CD8-positive, alpha-beta memory T cell (primary cell): ENCODE measurements around the gene HOXD1. TPM values are rescaled to one million over a fixed set of nuclear protein-coding genes. Genes with fewer than 3 reads are reported as not detected.
A peak's percentile ranks its signal among the peaks of the same experiment; 100 is the strongest.

Experiments
- CTCF ChIA-PET: fragments of 350-600 bp; sonication (Branson Sonifier 250); formaldehyde crosslinking; loops from one replicate; lab custom pipeline; 2021; ENCODE audit warnings: antibody characterized with exemption; lab: Charles Lee
- POLR2A ChIA-PET: fragments of 350-600 bp; sonication (Branson Sonifier 250); formaldehyde crosslinking; loops from one replicate; lab custom pipeline; 2021; ENCODE audit warnings: antibody characterized with exemption; lab: Charles Lee
- DNase-seq, 5 donors: peaks; one replicate each; pipeline versions ENCODE4 v3.0.0 to v3.0.0-alpha.2; 2020 to 2022; ENCODE audit warnings: mixed read lengths in 1 of 5
- H3K27ac ChIP-seq: one replicate; pipeline ENCODE4 v1.7.0; 2013; ENCODE audit warnings: low read depth, mild to moderate bottlenecking, low read length, moderate library complexity
- H3K27me3 ChIP-seq: 2 replicates; pipeline ENCODE4 v1.7.0; 2013; ENCODE audit warnings: low read length, mild to moderate bottlenecking; ENCODE audit not compliant: insufficient read depth, poor library complexity, severe bottlenecking
- H3K36me3 ChIP-seq: 2 replicates; pipeline ENCODE4 v1.7.0; 2013; ENCODE audit warnings: mild to moderate bottlenecking, low read length, moderate library complexity; ENCODE audit not compliant: insufficient read depth
- H3K4me1 ChIP-seq: 2 replicates; pipeline ENCODE4 v1.7.0; 2013; ENCODE audit warnings: mild to moderate bottlenecking, low read length, moderate library complexity; ENCODE audit not compliant: insufficient read depth
- H3K4me3 ChIP-seq: 2 replicates; pipeline ENCODE4 v1.7.0; 2013; ENCODE audit warnings: mild to moderate bottlenecking, low read length
- H3K9me3 ChIP-seq: 2 replicates; pipeline ENCODE4 v1.7.0; 2013; ENCODE audit warnings: mild to moderate bottlenecking, low read length
- H3K27ac Mint-ChIP-seq, 8 donors: one replicate each; pipeline ENCODE4 v1.8.0; 2020 to 2021; ENCODE audit warnings: mixed read lengths in 8 of 8, mild to moderate bottlenecking in 6 of 8, inconsistent platforms in 3 of 8, moderate library complexity in 3 of 8
- H3K27me3 Mint-ChIP-seq, 2 donors: one replicate each; pipeline ENCODE4 v1.8.0; 2020 to 2021; ENCODE audit warnings: mixed read lengths in 2 of 2, mild to moderate bottlenecking in 1 of 2, moderate library complexity in 1 of 2
- H3K36me3 Mint-ChIP-seq, 3 donors: one replicate each; pipeline ENCODE4 v1.8.0; 2020 to 2021; ENCODE audit warnings: mixed read lengths in 3 of 3, inconsistent platforms in 1 of 3, mild to moderate bottlenecking in 1 of 3
- H3K4me1 Mint-ChIP-seq, 3 donors: one replicate each; pipeline ENCODE4 v1.8.0; 2020 to 2021; ENCODE audit warnings: mixed read lengths in 3 of 3, inconsistent platforms in 1 of 3, mild to moderate bottlenecking in 1 of 3
- H3K4me3 Mint-ChIP-seq, 7 donors: one replicate each; pipeline ENCODE4 v1.8.0; 2020 to 2021; ENCODE audit warnings: mixed read lengths in 7 of 7, mild to moderate bottlenecking in 6 of 7, moderate library complexity in 4 of 7, inconsistent platforms in 2 of 7
- H3K9me3 Mint-ChIP-seq, 5 donors: one replicate each; pipeline ENCODE4 v1.8.0; 2020 to 2022; ENCODE audit warnings: mixed read lengths in 5 of 5, mild to moderate bottlenecking in 3 of 5, moderate library complexity in 2 of 5, inconsistent platforms in 1 of 5
- polyA plus RNA-seq: library from polyadenylated mRNA; unstranded; fragments of 300-500 nt; fragmentation: Illumina TruSeq; gene quantifications from one replicate; pipeline ENCODE4 v1.2.3, GENCODE V29; 2021
- total RNA-seq, 2 experiments: library from RNA; stranded (reverse); gene quantifications; one replicate each; pipeline ENCODE4 v1.2.3, GENCODE V29; 2021

Gene HOXD1
- total and polyA plus RNA-seq, 3 experiments from 2014 or later, result not detected

DNA sequence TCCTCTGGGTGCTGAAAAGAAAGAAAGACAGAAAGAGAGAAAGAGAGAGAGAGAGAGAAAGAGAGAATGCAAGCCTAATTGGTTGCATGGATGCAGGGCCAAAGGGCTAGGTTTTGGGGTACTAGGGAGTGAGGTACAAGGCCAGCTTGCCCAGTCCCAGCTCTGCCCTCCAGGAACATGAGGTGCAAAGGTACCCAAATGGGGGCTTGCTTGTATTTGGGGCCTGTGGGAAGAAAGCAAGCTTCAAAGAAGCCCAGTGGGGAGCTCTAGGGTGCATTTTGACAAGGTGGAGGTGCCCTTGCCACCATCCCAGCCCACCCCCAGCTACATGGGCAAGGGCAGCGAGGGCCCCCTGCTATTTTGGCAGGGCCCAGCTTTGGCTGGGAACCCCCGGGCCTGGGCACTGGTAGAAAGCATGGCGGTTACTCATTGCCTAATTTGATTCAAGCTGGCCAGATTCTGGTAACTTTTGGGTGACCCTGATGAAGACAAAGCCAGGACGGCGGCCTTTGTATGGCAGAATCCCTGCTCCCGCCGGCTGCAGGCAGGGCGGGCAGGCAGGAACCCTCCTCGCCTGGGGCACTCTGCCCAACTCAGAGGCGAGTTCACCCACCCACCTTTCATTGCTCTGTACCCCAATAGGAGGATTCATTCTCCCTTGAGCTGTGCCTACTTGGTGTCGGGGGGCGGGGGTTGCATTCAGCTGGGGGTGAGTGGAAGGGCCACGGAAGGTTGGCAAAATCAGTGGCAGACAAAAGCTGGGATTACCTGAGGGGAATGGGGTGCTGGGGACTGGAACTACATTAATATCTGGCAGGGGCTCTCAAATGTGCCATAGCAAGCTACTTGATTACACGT is 37.7 kb upstream of the HOXD1 start:
- Histone ChIP-seq H3K27me3 (peaks cover 62% of the 10 kb centered on the region), H3K27ac (no peak overlapping the region), H3K4me3 (no peak overlapping the region), H3K4me1 (no peaks in the 10 kb centered on the region), H3K9me3 (no peaks in the 10 kb centered on the region), H3K36me3 (no peaks in the 10 kb centered on the region)
- ChIA-PET POLR2A (interaction anchor here (0.5 kb wide), 1 partner anchor 11 kb away, joined by 4 read pairs; no protein-coding TSS in a partner anchor), CTCF (interaction anchor here (0.9 to 1.2 kb wide), 2 partner anchors 10 to 30 kb away, joined by 3 to 4 read pairs; no protein-coding TSS in a partner anchor)
- Mint-ChIP-seq H3K9me3 (peaks cover 0 to 5% (median 0%) of the 10 kb centered on the region in 5 donors), H3K4me3 (peak overlapping the region in 2 of 7 donors; percentile 12 to 65), H3K4me1 (peaks cover 2 to 9% (median 6%) of the 10 kb centered on the region in 3 donors), H3K27ac (peak overlapping the region in 1 of 8 donors; percentile 24), H3K27me3 (peaks cover 79 to 92% of the 10 kb centered on the region in 2 donors), H3K36me3 (no peaks in the 10 kb centered on the region)
- DNase-seq, result no peak

DNA sequence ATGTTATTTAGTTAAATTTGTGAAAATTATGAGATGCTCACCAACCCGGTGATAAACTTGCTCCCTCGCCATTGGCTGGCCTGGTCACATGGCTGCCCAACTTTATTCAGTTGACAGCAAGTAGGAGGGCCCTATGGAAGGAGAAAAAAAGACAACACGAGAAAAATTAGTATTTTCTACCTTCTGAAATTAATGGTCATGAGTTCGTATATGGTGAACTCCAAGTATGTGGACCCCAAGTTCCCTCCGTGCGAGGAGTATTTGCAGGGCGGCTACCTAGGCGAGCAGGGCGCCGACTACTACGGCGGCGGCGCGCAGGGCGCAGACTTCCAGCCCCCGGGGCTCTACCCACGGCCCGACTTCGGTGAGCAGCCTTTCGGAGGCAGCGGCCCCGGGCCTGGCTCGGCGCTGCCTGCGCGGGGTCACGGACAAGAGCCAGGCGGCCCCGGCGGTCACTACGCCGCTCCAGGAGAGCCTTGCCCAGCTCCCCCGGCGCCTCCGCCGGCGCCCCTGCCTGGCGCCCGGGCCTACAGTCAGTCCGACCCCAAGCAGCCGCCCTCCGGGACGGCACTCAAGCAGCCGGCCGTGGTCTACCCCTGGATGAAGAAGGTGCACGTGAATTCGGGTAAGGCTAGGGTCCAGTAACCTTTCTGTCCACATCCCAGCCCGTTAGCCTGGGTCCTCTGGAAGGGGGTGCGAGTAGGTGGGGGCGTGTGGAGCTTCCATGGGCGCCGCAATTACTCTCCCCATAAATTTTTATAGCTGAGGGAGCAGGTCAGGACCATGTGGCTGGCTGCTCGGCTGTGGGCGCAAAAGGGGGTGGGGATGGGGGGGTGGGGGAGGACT is 36.8 kb upstream of the HOXD1 start, which contains the start of gene HOXD4:
Gene HOXD4, plus strand, starts transcription at position 109 of the 846 bp plus-strand sequence. Its CDS starts 84 bp downstream, at position 193.
- ChIA-PET POLR2A (interaction anchor here (0.5 kb wide), 1 partner anchor 12 kb away, joined by 4 read pairs; no protein-coding TSS in a partner anchor), CTCF (interaction anchor here (0.9 to 1.2 kb wide), 2 partner anchors 11 to 31 kb away, joined by 3 to 4 read pairs; no protein-coding TSS in a partner anchor)
- Mint-ChIP-seq H3K27me3 (peaks cover 83 to 93% of the 10 kb centered on the region in 2 donors), H3K27ac (peak within 1 kb of the TSS in 1 of 8 donors; percentile 24), H3K9me3 (peaks cover 0 to 5% (median 0%) of the 10 kb centered on the region in 5 donors), H3K36me3 (no peaks in the 10 kb centered on the region), H3K4me1 (peaks cover 2 to 9% (median 6%) of the 10 kb centered on the region in 3 donors), H3K4me3 (peak within 1 kb of the TSS in 2 of 7 donors; percentile 12 to 65)
- no peak within 1 kb of the TSS for H3K4me3 ChIP-seq
- no peaks in the 10 kb centered on the region for H3K4me1 ChIP-seq
- peaks cover 69% of the 10 kb centered on the region for H3K27me3 ChIP-seq
- no peaks in the 10 kb centered on the region for H3K9me3 ChIP-seq
- no peak for DNase-seq
- H3K36me3 ChIP-seq, result no peaks in the 10 kb centered on the region
- H3K27ac ChIP-seq, result no peak within 1 kb of the TSS

DNA sequence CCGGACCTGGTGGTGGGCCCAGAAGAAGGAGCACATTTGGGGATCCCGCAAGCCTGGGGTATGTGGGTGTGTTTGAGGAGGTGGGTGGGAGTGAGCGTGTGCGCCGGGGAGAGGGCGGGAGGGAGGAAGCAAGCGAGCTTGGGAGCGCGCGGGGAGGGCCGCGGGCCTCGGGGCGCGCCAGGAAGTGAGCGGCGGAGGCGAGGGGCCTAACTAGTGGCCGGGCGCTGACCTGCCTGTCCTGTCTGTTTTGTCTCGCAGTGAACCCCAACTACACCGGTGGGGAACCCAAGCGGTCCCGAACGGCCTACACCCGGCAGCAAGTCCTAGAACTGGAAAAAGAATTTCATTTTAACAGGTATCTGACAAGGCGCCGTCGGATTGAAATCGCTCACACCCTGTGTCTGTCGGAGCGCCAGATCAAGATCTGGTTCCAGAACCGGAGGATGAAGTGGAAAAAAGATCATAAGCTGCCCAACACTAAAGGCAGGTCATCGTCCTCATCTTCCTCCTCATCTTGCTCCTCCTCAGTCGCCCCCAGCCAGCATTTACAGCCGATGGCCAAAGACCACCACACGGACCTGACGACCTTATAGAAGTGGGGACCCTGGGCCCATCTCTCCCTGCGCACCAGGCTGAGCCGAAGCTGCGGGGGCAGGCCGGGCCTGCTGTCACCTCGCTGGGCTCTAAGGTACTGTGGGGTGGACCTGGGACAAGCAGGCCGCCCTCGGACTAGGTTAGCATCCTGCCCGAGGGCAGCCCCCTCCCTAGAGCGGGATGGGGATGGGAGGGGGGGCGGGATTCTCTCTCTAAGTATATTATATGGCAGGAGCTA is 35.9 kb upstream of the HOXD1 start:
- Mint-ChIP-seq H3K4me1 (peaks cover 4 to 12% (median 10%) of the 10 kb centered on the region in 3 donors), H3K9me3 (peaks cover 0 to 5% (median 0%) of the 10 kb centered on the region in 5 donors), H3K27me3 (peaks cover 79 to 90% of the 10 kb centered on the region in 2 donors), H3K4me3 (peak overlapping the region in 1 of 7 donors; percentile 32), H3K36me3 (no peaks in the 10 kb centered on the region), H3K27ac (no peak overlapping the region)
- no peak overlapping the region for H3K27ac ChIP-seq
- CTCF ChIA-PET, result no interaction called here
- H3K36me3 ChIP-seq, result no peaks in the 10 kb centered on the region
- peaks cover 69% of the 10 kb centered on the region for H3K27me3 ChIP-seq
- no peak overlapping the region for H3K4me3 ChIP-seq
- POLR2A ChIA-PET, result no interaction called here
- no peak for DNase-seq
- H3K9me3 ChIP-seq, result no peaks in the 10 kb centered on the region
- H3K4me1 ChIP-seq, result peaks cover 5% of the 10 kb centered on the region

DNA sequence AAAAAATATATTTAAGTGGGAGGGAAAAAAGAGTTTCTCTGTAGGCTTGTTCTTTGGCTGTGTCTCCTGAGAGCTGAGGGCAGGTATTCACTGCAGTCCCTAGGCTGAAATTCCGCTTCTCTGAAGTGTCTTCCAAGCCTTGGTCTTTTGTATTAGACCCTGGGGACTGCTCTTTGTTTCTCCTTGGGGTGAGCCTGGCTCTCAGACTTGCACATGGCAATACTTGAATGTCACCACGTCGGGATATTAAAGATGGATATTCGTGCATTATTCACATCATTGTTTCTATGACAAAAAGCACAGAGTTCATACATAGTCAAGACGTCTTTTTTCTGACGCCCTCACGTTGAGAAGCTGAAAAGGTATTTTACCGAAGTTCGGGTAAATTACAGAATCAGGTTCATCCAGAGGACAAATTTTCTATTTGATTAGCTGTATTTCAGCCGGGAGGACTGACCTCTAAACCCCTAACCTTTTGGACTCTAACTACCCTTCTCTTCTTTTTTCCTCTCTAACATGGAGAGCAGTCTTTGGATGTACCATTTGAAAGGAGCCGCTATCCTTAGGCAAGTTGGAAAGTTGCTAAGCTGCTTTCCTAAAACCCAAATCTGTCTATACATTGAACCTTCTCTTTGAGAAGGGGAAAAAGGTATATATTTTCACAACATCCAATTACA is 33.8 kb upstream of the HOXD1 start:
- Histone ChIP-seq H3K4me3 (no peak overlapping the region), H3K27ac (no peak overlapping the region), H3K4me1 (peaks cover 5% of the 10 kb centered on the region), H3K36me3 (no peaks in the 10 kb centered on the region), H3K9me3 (no peaks in the 10 kb centered on the region), H3K27me3 (peaks cover 66% of the 10 kb centered on the region)
- ChIA-PET CTCF (interaction anchor here (0.9 kb wide), 1 partner anchor 15 kb away, joined by 3 read pairs; no protein-coding TSS in a partner anchor), POLR2A (no interaction called here)
- H3K27ac Mint-ChIP-seq, result no peak overlapping the region
- H3K4me1 Mint-ChIP-seq, result peaks cover 7 to 16% (median 16%) of the 10 kb centered on the region in 3 donors
- H3K4me3 Mint-ChIP-seq, result no peak overlapping the region
- H3K9me3 Mint-ChIP-seq, result peaks cover 0 to 3% (median 0%) of the 10 kb centered on the region in 5 donors
- DNase-seq, result no peak
- H3K27me3 Mint-ChIP-seq, result peaks cover 77 to 86% of the 10 kb centered on the region in 2 donors
- H3K36me3 Mint-ChIP-seq, result no peaks in the 10 kb centered on the region

DNA sequence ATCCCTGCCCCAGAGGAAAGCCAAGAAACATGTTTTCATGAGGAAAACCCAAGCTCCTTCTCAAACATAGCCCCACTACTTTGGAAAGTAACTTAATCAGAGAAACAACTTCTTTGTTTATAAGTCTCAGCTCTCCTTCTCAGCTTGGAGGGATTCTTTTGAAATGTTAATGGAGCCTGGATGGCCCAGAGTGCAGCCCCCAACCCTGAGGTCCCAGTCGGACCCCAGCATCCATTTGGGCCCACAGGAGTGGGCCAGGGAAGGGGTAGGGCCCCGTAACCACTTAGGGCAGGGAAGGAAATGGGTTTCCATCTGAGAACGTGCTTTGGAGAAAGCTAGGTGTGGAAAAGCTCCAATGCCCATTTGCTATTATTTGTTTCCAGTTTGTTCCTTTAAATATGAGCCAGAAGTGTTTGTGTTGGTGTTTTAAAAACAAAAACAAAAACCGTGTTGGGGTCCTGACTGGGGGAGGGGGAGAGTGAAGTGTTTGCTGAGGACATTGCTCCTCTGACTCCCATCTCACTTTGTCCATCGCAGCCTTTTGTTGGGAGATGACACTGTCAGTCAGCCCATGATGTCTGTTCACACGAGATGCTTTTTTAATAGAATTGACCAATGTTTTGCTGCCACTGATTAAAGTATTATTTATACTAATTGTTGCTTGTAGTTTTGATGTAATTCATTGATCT is 33.0 kb upstream of the HOXD1 start:
- H3K27me3 ChIP-seq, result peaks cover 66% of the 10 kb centered on the region
- Mint-ChIP-seq H3K4me1 (peaks cover 5 to 15% (median 10%) of the 10 kb centered on the region in 3 donors), H3K9me3 (peaks cover 0 to 3% (median 0%) of the 10 kb centered on the region in 5 donors), H3K27ac (no peak overlapping the region), H3K27me3 (peaks cover 73 to 82% of the 10 kb centered on the region in 2 donors), H3K4me3 (no peak overlapping the region), H3K36me3 (no peaks in the 10 kb centered on the region)
- no peaks in the 10 kb centered on the region for H3K36me3 ChIP-seq
- H3K4me3 ChIP-seq, result no peak overlapping the region
- no peaks in the 10 kb centered on the region for H3K9me3 ChIP-seq
- H3K4me1 ChIP-seq, result peaks cover 5% of the 10 kb centered on the region
- no peak overlapping the region for H3K27ac ChIP-seq
- DNase-seq, result no peak
- CTCF ChIA-PET, result interaction anchor here (0.9 to 1.3 kb wide), 2 partner anchors 16 to 29 kb away, joined by 3 read pairs; no protein-coding TSS in a partner anchor
- POLR2A ChIA-PET, result no interaction called here

GRCh38 chr2:176156301-176156806 is 32.1 kb upstream of the HOXD1 start:
- POLR2A ChIA-PET, result no interaction called here
- no peak overlapping the region for H3K27ac ChIP-seq
- peaks cover 5% of the 10 kb centered on the region for H3K4me1 ChIP-seq
- peak overlapping the region in 1 of 8 donors; percentile 62 for H3K27ac Mint-ChIP-seq
- H3K36me3 Mint-ChIP-seq, result no peaks in the 10 kb centered on the region
- peaks cover 0 to 6% (median 0%) of the 10 kb centered on the region in 5 donors for H3K9me3 Mint-ChIP-seq
- H3K4me3 Mint-ChIP-seq, result peak overlapping the region in 2 of 7 donors; percentile 44 to 47
- peaks cover 7 to 15% (median 10%) of the 10 kb centered on the region in 3 donors for H3K4me1 Mint-ChIP-seq
- CTCF ChIA-PET, result interaction anchor here (1.3 kb wide), 1 partner anchor 29 kb away, joined by 3 read pairs; no protein-coding TSS in a partner anchor
- H3K4me3 ChIP-seq, result no peak overlapping the region
- H3K36me3 ChIP-seq, result no peaks in the 10 kb centered on the region
- no peak for DNase-seq
- peaks cover 66% of the 10 kb centered on the region for H3K27me3 ChIP-seq
- H3K9me3 ChIP-seq, result no peaks in the 10 kb centered on the region
- peaks cover 72 to 82% of the 10 kb centered on the region in 2 donors for H3K27me3 Mint-ChIP-seq
